Measurements from ENCODE around the gene OPA3.
A peak's percentile ranks its signal among the peaks of the same experiment; 100 is the strongest.
"Not testable (repeated sequence)": the region's sequence is repeated elsewhere in the genome, so short reads cannot be mapped to it uniquely, and the experiment has no call there.

OPA3 gene

GRCh38 chr19:45517641-45518468 is 66.7 kb downstream of the OPA3 start:
- no peak for DNase-seq

DNA sequence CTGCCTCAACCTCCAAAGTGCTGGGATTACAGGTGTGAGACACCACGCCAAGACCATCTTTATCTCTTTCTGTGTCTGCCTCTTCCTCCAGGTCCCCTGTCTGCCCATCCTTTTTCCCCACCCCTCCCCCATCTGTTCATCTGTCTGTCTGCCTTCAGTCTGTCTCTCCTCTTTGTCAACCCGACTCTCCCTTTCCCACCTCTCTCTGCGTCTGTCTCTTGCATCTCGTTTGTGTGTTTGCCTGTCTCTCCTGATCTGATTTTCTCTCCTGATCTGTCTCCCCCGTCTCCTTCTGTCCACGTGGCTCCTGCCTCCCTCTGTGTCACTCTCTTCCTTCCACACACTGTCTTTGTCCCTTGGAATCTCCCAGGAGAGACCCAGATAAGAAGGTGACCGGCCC is 67.4 kb downstream of the OPA3 start:
- no peak for DNase-seq

- no peak for DNase-seq
Observed at GRCh38 chr19:45515807-45516401, 68.7 kb downstream of the OPA3 start.

DNA sequence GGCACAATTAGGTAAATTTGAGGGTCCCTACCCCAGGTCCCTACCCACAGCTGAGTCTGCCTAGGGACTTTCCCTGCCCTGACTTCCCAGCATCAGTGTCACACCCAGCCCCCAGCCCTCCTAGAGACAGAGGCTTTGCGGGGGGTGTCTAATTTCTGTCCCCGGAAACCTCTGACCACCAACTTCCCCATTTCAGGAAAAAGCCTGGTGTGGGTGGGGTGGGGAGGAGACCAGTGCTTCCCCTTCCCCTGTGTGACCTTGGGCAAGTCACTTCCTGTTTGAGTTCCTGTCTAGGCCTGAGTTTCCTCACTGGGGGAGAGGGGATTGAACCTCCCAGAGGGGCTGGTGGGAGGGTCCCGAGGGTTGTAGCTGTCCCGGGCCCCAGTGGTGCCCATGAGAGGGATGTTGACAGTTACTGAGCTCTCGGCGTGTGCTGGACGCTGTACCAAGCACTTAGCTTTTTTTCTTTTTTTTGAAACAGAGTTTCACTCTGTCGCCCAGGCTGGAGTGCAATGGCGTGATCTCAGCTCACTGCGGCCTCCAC is 69.4 kb downstream of the OPA3 start:
- DNase-seq, result no peak

DNA sequence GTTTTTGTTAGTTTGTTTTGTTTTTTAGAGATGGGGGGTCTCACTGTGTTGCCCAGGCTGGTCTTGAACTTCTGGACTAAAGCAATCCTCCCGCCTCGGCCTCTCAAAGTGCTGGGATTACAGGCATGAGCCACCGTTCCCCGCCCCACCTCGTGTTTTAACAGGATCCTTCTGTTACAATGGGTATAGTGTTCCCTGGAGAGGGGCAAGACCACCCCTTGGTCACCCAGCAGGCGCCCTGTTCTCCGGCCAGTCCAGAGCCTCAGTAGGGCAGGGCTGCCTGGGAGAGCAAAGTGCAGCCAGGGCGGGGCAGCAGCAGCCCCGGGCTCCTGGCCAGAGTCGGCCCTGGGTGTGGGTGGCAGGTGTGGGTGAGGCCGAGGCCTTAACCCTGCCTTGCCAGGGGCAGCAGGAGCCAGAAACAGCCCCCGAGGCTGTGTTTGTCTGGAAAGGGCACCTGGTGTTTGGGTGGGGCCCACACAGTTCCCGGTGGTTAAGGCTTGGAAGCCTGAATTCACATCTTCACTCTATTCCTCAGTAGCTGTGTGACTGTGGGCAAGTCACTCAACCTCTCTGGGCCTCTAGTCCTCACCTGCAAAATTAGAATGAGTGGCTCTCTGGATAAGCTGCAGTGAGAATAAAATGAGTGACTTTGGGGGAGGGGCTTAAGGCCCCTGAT is 70.1 kb downstream of the OPA3 start:
- no peak for DNase-seq

DNA sequence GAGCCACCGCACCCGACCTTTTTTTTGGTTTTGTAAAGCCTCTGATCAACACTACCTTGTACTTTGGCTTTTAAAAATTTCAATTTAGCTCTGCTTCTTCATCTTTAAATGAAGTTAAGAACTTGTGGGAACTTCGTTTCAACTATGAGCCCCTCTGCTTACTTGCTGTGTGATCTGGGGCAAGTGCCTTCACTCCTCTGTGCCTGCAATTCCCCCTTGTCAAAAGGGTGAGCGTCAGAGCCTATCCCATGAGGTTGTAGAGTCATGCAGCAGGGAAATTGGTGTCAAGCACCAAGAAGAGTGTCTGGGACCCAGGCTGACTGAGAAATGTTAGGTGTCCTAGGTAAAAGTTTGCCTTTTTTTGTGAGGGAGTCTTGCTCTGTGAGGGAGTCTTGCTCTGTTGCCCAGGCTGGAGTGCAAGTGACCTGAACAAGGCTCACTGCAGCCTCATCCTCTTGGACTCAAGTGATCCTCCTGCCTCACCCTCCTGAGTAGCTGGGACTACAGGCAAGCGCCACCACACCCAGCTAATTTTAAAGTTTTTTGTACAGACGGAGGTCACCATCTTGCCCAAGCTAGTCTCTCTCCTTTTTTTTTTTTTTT is 71.6 kb downstream of the OPA3 start:
- no peak for DNase-seq

DNA sequence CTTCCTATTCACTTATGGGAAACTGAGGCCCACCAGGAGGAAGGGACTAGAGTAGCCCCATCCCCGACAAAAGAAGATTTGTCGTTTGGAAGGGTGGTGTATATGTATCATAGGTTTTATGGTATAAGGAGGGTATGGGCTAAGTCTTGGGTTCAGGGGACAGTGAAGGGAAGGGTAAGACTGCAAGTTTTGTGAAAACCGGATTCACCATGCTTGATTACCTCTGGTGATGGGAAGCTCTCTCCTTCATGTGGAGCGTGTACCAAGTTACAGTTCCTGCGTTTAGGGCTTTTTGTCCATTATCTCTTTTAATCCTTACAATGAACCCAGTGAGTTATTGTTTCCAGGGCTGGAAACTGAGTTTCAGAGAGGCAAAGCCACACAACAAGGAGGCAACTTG is 73.5 kb downstream of the OPA3 start:
- no peak for DNase-seq

- DNase-seq, result not testable (repeated sequence)
Observed at GRCh38 chr19:45510352-45510751, 74.2 kb downstream of the OPA3 start.

GRCh38 chr19:45509692-45510015 is 74.9 kb downstream of the OPA3 start:
- DNase-seq, result no peak

DNA sequence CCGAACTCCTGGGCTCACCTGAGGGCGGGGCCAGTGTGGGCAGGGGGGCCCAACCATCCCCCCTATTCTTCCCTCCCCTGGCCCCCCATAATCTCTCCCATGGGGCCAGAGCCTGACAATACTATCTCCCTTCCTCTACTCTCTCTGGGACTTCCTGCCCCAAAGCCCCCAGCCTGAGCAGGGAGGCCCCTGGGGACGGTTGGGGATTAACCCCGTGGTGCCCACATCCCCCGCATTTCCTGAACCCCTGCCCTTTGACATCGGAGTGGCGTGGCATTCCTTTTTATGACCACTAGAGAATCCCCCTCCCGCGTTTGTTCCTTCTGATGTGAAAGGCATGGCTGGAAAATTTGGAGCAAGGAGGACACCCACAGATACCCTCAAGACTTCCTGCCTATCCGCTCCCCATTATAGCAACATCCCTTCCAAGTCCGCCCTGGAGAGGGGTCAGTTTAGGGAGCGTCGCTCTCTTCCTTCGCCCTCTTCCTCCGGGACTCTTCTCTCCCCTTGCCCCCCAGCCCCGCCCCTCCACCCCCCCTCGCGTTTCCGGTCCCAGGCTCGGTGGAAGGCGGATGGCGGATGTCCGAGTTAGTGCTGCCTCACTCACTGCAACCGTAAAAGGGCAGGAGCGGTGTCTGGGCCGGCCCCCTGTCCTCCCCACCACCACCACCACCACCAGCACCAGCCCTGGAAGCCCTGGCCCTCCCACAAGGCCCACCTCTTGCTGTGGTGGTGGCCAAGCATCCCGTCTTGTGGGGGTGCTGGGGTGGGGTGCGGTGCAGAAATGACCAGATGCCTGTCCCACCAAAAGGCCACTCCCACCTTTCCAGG is 75.5 kb downstream of the OPA3 start:
- DNase-seq, result no peak

DNA sequence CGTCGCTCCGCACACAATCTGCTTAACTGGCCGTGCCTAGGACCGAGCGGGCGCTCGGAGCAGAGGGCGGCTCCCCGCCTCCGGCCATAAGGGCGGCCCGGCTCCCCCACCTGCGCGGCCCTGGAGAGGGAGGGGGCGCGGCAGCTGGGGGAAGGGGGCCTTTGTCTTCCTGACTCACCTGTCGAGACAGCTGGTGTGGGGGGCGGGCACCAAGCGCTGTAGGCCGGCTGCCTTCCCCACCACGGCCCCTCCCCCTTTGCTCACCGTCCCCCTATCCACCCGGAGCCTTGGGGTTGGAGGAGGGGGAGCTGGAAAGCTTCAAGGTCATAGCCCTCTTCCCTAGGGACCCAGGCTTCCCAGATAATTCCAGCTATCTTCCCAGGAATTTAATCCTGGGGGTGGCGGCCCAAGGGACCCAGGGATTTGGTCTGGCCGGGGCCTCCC is 76.2 kb downstream of the OPA3 start:
- peak in 1 of 2 experiments; percentile 14 for DNase-seq

DNA sequence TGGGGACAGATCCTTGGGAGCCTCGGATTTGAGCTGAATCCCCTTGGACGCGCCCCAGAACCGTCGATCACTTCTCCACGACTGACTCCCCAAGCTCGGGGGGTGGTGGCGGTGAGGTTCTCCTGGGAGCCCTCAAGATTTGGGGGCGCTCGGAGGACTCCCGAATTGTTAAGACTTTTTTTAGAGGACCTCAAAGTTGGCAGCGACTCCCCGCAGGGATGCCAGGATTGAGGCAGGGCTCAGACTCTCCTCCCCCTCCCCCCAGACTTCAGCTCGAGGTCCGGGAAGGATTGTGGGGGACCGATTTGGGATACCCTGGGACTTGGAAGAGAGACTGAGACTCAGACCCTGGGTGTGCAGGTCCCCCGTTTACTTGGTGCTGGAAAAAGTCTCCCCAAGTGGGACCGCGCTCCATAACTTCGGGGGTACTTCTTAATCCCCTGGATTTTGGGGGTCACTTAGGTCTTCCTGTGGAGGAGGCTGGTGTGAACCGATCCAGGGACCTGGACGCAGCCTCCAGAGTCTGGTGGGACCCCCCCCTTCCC is 76.7 kb downstream of the OPA3 start:
- DNase-seq, result no peak

GRCh38 chr19:45506989-45507871 is 77.4 kb downstream of the OPA3 start, which contains the start of gene VASP:
VASP (plus strand) TSS chr19:45507479; CDS start chr19:45507772, 293 bp downstream.
- peak; percentile 26 to 36 for DNase-seq

DNA sequence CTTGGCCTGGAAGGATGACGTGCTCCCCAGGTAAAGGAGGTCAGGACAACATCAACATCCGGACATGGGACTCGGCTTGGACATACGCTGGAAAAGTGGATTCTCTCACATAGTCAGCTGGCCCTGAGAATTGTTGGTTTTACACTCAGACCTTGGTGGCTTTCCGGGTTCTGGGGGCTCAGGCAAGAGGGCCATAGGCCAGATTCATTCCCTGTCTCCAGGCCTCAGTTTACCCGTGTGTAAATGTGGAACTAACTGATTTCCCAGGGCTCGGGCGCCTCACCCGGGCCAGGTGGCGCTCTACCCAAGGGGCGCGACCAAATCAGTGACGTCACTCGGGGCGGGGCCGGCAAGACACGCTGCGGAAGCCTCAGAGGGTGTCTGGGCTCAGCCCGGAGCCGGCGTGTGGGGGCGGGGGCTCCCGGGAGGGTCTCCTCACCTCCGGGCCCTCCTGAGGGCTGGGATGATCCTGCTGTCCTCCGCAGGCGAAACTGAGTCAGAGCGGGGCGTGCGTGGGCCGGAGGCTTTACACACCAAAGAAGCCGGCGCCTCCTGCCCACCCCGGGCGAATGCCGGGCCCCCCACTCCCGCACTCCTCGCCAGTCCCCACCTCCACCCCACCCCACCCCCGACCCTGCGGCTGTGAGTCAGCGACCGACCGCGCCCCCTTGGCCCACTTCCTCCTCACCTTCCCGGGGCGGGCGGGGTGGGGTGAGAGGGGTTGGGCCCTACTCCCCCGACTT is 78.2 kb downstream of the OPA3 start:
- DNase-seq, result peak; percentile 78 to 91

DNA sequence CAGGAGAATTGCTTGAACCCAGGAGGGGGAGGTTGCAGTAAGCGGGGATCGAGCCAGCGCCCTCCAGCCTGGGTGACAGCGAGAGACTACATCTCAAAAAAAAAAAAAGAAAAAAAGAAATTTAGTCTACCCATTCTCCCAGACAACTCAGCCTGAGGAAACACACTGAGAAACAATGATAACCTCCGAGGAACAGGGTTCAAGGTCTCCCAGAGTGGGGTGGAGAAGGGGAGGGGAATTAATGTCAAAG is 78.7 kb downstream of the OPA3 start:
- DNase-seq, result no peak

DNA sequence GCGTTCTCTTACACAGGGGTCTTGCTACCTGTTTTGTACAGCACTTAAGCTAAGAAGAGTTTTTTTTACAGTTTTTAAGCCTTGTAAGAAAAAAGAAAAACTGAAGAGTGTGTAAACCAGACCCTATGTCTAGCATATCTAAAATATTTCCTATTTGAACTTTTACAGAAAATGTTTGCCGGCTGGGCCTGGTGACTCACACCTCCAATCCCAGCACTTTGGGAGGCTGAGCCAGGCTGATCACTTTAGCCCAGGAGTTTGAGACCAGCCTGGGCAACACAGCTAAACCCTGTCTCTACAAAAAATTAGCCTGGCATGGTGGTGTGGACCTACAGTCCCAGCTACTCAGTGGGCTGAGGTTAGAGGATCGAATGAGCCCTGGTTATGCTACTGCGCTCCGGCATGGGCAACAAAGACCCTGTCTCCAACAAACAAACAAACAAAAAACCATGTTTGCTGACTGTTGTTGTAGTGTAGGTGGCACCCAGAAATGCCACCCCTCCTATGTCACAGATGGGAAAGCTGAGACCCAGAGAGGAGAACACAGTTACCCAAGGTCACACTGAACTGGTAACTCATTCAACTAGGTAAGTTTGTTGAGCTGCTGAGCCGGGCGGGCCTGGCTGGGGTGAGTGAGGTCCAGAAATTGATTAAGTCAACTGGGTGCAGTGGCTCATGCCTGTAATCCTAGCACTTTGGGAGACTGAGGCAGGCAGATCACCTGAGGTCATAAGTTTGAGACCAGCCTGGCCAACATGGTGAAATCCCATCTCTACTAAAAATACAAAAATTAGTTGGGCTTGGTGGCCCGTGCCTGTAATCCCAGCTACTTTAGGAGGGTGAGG is 79.2 kb downstream of the OPA3 start:
- no peak for DNase-seq

GRCh38 chr19:45503909-45504308 is 80.7 kb downstream of the OPA3 start:
- DNase-seq, result no peak

DNA sequence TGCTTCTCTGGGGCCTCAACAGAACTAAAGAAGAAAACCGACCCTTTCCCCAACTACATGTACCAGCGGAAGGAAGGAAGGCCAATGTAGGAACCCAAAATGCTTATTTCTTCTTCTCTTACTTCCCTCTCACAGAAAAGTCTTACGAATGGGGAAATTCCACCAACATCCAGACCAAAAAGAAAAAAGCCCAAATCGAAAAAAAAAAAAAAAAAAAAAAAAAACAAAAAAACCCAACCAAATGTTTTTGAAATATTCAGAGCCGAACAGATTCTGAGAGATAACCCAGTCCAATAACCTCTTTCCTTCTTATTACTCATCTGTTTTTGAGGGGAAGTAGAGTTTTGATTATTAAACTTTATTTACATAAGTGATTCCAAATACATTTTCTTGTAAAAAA is 82.5 kb downstream of the OPA3 start:
- DNase-seq, result no peak

- DNase-seq, result no peak
Observed at GRCh38 chr19:45501730-45502014, 82.9 kb downstream of the OPA3 start.

Data from NCI-H187 (cell line).